HEK293 (cell line): ENCODE data around the gene GBX2.

Experiments used
- KLF16 ChIP-seq: fragments of 450-650 bp; formaldehyde crosslinking; IDR thresholded peaks from 2 replicates; pipeline ENCODE4 v1.5.1; 2017; ENCODE audit warnings: missing biosample characterization, missing genetic modification characterization
- MZF1 ChIP-seq: fragments of 450-650 bp; formaldehyde crosslinking; IDR thresholded peaks from 2 replicates; pipeline ENCODE4 v1.5.1; 2017; ENCODE audit warnings: missing biosample characterization, missing genetic modification characterization, borderline replicate concordance
- OSR2 ChIP-seq: fragments of 450-650 bp; formaldehyde crosslinking; IDR thresholded peaks from 2 replicates; pipeline ENCODE4 v1.5.1; 2016; ENCODE audit warnings: missing biosample characterization, missing genetic modification characterization
- ZBTB1 ChIP-seq: fragments of 450-650 bp; formaldehyde crosslinking; IDR thresholded peaks from 2 replicates; pipeline ENCODE4 v1.5.1; 2016; ENCODE audit warnings: missing biosample characterization, missing genetic modification characterization
- ZBTB20 ChIP-seq: fragments of 450-650 bp; formaldehyde crosslinking; IDR thresholded peaks from 2 replicates; pipeline ENCODE4 v1.5.1; 2016; ENCODE audit warnings: missing biosample characterization, missing genetic modification characterization
- ZNF146 ChIP-seq: fragments of 450-650 bp; formaldehyde crosslinking; IDR thresholded peaks from 2 replicates; pipeline ENCODE4 v1.5.1; 2016; ENCODE audit warnings: missing biosample characterization, missing genetic modification characterization
- ZNF416 ChIP-seq: fragments of 450-650 bp; formaldehyde crosslinking; IDR thresholded peaks from 2 replicates; pipeline ENCODE4 v1.5.1; 2016; ENCODE audit warnings: missing biosample characterization, missing genetic modification characterization
- ZNF433 ChIP-seq: fragments of 450-650 bp; formaldehyde crosslinking; IDR thresholded peaks from 2 replicates; pipeline ENCODE4 v1.5.1; 2016; ENCODE audit warnings: missing biosample characterization, missing genetic modification characterization, low read depth
- ZNF544 ChIP-seq: fragments of 450-650 bp; formaldehyde crosslinking; IDR thresholded peaks from 2 replicates; pipeline ENCODE4 v1.5.0; 2017; ENCODE audit warnings: missing biosample characterization, missing genetic modification characterization
- ZNF660 ChIP-seq: fragments of 450-650 bp; IDR thresholded peaks from 2 replicates; pipeline ENCODE4 v1.5.1; 2018; ENCODE audit warnings: missing biosample characterization, mild to moderate bottlenecking, missing genetic modification characterization
- TF ChIP-seq, protein P1 (sequence below): fragments of 450-650 bp; formaldehyde crosslinking; IDR thresholded peaks from 2 replicates; pipeline ENCODE4 v1.5.1; 2016; ENCODE audit warnings: missing biosample characterization, missing genetic modification characterization
- TF ChIP-seq, protein P2 (sequence below): fragments of 450-650 bp; formaldehyde crosslinking; IDR thresholded peaks from 2 replicates; pipeline ENCODE4 v1.5.1; 2016; ENCODE audit warnings: missing biosample characterization, missing genetic modification characterization

DNA sequence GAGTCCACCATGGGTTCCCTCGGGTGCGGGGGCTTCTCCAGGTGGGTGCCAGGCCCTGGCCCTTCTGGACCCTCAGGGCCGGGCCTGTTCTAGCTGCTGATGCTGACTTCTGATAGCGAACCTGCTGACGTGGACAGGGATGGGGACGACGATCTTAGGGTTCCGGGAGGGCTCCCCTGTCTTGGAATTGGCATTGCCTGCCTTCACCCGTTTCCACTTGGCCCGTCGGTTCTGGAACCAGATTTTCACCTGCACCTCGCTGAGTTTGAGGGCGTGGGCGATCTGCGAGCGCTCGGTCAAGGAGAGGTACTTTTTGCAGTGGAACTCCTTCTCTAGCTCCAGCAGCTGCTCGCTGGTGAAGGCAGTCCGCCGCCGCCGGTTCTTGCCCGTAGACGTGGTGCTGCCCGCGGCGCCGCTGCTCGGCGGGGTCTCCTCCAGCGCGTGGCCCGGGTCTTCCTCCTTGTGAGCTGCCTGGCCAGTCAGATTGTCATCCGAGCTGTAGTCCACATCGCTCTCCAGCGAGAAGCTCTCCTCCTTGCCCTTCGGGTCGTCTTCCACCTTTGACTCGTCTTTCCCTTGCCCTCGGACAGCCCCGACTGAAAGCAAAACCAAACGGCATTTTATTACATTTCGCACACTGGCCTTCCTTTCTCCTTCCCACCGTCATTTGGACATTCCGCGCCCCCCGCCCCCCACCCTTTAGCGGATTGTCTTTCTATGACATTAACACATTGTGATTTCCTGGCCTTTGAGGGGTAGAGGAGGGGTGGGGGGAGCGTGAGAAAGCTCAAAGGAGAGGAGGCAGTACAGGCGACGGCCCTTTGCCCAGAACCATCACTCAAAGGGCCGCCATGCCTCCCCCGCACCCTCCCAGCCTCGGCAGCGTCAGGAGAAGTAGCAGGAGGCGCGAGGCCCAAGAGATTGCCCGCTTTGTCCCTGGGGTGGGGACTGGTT, 2.1 kb downstream of the GBX2 start:
- no peak for TF ChIP-seq OSR2 (tag by site-specific recombination)
- TF ChIP-seq KLF16 (tag by site-specific recombination), result no peak
- TF ChIP-seq ZBTB1 (tag by site-specific recombination), result no peak
- no peak for TF ChIP-seq MZF1 (tag by site-specific recombination)
- TF ChIP-seq, protein P1, sequence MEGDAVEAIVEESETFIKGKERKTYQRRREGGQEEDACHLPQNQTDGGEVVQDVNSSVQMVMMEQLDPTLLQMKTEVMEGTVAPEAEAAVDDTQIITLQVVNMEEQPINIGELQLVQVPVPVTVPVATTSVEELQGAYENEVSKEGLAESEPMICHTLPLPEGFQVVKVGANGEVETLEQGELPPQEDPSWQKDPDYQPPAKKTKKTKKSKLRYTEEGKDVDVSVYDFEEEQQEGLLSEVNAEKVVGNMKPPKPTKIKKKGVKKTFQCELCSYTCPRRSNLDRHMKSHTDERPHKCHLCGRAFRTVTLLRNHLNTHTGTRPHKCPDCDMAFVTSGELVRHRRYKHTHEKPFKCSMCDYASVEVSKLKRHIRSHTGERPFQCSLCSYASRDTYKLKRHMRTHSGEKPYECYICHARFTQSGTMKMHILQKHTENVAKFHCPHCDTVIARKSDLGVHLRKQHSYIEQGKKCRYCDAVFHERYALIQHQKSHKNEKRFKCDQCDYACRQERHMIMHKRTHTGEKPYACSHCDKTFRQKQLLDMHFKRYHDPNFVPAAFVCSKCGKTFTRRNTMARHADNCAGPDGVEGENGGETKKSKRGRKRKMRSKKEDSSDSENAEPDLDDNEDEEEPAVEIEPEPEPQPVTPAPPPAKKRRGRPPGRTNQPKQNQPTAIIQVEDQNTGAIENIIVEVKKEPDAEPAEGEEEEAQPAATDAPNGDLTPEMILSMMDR, result no peak
- no peak for TF ChIP-seq ZNF433 (tag by site-specific recombination)
- TF ChIP-seq, protein P2, sequence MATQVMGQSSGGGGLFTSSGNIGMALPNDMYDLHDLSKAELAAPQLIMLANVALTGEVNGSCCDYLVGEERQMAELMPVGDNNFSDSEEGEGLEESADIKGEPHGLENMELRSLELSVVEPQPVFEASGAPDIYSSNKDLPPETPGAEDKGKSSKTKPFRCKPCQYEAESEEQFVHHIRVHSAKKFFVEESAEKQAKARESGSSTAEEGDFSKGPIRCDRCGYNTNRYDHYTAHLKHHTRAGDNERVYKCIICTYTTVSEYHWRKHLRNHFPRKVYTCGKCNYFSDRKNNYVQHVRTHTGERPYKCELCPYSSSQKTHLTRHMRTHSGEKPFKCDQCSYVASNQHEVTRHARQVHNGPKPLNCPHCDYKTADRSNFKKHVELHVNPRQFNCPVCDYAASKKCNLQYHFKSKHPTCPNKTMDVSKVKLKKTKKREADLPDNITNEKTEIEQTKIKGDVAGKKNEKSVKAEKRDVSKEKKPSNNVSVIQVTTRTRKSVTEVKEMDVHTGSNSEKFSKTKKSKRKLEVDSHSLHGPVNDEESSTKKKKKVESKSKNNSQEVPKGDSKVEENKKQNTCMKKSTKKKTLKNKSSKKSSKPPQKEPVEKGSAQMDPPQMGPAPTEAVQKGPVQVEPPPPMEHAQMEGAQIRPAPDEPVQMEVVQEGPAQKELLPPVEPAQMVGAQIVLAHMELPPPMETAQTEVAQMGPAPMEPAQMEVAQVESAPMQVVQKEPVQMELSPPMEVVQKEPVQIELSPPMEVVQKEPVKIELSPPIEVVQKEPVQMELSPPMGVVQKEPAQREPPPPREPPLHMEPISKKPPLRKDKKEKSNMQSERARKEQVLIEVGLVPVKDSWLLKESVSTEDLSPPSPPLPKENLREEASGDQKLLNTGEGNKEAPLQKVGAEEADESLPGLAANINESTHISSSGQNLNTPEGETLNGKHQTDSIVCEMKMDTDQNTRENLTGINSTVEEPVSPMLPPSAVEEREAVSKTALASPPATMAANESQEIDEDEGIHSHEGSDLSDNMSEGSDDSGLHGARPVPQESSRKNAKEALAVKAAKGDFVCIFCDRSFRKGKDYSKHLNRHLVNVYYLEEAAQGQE, result no peak
- no peak for TF ChIP-seq ZNF416 (tag by site-specific recombination)
- no peak for TF ChIP-seq ZNF660 (tag by site-specific recombination)
- no peak for TF ChIP-seq ZNF544 (tag by site-specific recombination)
- no peak for TF ChIP-seq ZBTB20
- TF ChIP-seq ZNF146 (tag by site-specific recombination), result no peak
